ENCODE results near the gene LRPPRC. TPM values are rescaled to one million over a fixed set of nuclear protein-coding genes. Genes with fewer than 3 reads are reported as not detected.
A peak's percentile ranks its signal among the peaks of the same experiment; 100 is the strongest.

The LRPPRC gene
- total RNA-seq, 1 donor from 2014 or later = 88.0 TPM

GRCh38 chr2:43950383-43951008 is 45.3 kb downstream of the LRPPRC start:
- H3K4me1 Mint-ChIP-seq (ENCODE audit: low read depth, unreplicated experiment) = peaks cover 33% of the 10 kb centered on the region
- H3K4me3 Mint-ChIP-seq (ENCODE audit: unreplicated experiment) = no peak overlapping the region
- peak overlapping the region; percentile 40 for H3K27ac Mint-ChIP-seq (ENCODE audit: unreplicated experiment)
- TF ChIP-seq CTCF (IDR thresholded peaks at IDR 0.05; ENCODE audit: partially characterized antibody, unreplicated experiment) = peak; percentile 53
- DNase-seq = no peak
- H3K36me3 Mint-ChIP-seq (ENCODE audit: unreplicated experiment) = no peaks in the 10 kb centered on the region
- peaks cover 1% of the 10 kb centered on the region for H3K9me3 Mint-ChIP-seq (ENCODE audit: unreplicated experiment)
- H3K27me3 Mint-ChIP-seq (ENCODE audit: unreplicated experiment) = no peaks in the 10 kb centered on the region

GRCh38 chr2:43948370-43948769 is 47.4 kb downstream of the LRPPRC start:
- no peaks in the 10 kb centered on the region for H3K27me3 Mint-ChIP-seq (ENCODE audit: unreplicated experiment)
- peaks cover 2% of the 10 kb centered on the region for H3K9me3 Mint-ChIP-seq (ENCODE audit: unreplicated experiment)
- H3K4me3 Mint-ChIP-seq (ENCODE audit: unreplicated experiment) = no peak overlapping the region
- peaks cover 48% of the 10 kb centered on the region for H3K4me1 Mint-ChIP-seq (ENCODE audit: low read depth, unreplicated experiment)
- peak overlapping the region; percentile 72 for H3K27ac Mint-ChIP-seq (ENCODE audit: unreplicated experiment)
- DNase-seq = no peak
- H3K36me3 Mint-ChIP-seq (ENCODE audit: unreplicated experiment) = no peaks in the 10 kb centered on the region
- no peak for TF ChIP-seq CTCF (IDR thresholded peaks at IDR 0.05; ENCODE audit: partially characterized antibody, unreplicated experiment)

GRCh38 chr2:43946685-43947084 is 49.1 kb downstream of the LRPPRC start:
- Mint-ChIP-seq H3K4me3 (ENCODE audit: unreplicated experiment) (no peak overlapping the region), H3K27ac (ENCODE audit: unreplicated experiment) (peak overlapping the region; percentile 96), H3K27me3 (ENCODE audit: unreplicated experiment) (no peaks in the 10 kb centered on the region), H3K4me1 (ENCODE audit: low read depth, unreplicated experiment) (peaks cover 58% of the 10 kb centered on the region), H3K36me3 (ENCODE audit: unreplicated experiment) (no peaks in the 10 kb centered on the region), H3K9me3 (ENCODE audit: unreplicated experiment) (peaks cover 2% of the 10 kb centered on the region)
- no peak for TF ChIP-seq CTCF (IDR thresholded peaks at IDR 0.05; ENCODE audit: partially characterized antibody, unreplicated experiment)
- DNase-seq = no peak

GRCh38 chr2:43945439-43945838 is 50.4 kb downstream of the LRPPRC start:
- Mint-ChIP-seq H3K4me3 (ENCODE audit: unreplicated experiment) (no peak overlapping the region), H3K4me1 (ENCODE audit: low read depth, unreplicated experiment) (peaks cover 64% of the 10 kb centered on the region), H3K9me3 (ENCODE audit: unreplicated experiment) (peaks cover 2% of the 10 kb centered on the region), H3K27ac (ENCODE audit: unreplicated experiment) (peak overlapping the region; percentile 96), H3K36me3 (ENCODE audit: unreplicated experiment) (no peaks in the 10 kb centered on the region), H3K27me3 (ENCODE audit: unreplicated experiment) (no peaks in the 10 kb centered on the region)
- DNase-seq = no peak
- no peak for TF ChIP-seq CTCF (IDR thresholded peaks at IDR 0.05; ENCODE audit: partially characterized antibody, unreplicated experiment)

GRCh38 chr2:43944915-43945314 is 50.9 kb downstream of the LRPPRC start:
- peak overlapping the region; percentile 84 for H3K4me3 Mint-ChIP-seq (ENCODE audit: unreplicated experiment)
- DNase-seq = no peak
- H3K27me3 Mint-ChIP-seq (ENCODE audit: unreplicated experiment) = no peaks in the 10 kb centered on the region
- H3K36me3 Mint-ChIP-seq (ENCODE audit: unreplicated experiment) = no peaks in the 10 kb centered on the region
- no peak for TF ChIP-seq CTCF (IDR thresholded peaks at IDR 0.05; ENCODE audit: partially characterized antibody, unreplicated experiment)
- peak overlapping the region; percentile 96 for H3K27ac Mint-ChIP-seq (ENCODE audit: unreplicated experiment)
- H3K4me1 Mint-ChIP-seq (ENCODE audit: low read depth, unreplicated experiment) = peaks cover 67% of the 10 kb centered on the region
- H3K9me3 Mint-ChIP-seq (ENCODE audit: unreplicated experiment) = peaks cover 2% of the 10 kb centered on the region

Measured in glutamatergic neuron (in vitro differentiated cells).